Anterior cingulate cortex (tissue), 58 donors: ENCODE data around the gene TYRO3.
"Not testable (repeated sequence)": the region's sequence is repeated elsewhere in the genome, so short reads cannot be mapped to it uniquely, and the experiment has no call there.

Experiments used
- DNase-seq, 58 donors: peaks; one replicate each; lab custom pipeline; 2025; lab: John Stamatoyannopoulos, UW

The TYRO3 gene

DNA sequence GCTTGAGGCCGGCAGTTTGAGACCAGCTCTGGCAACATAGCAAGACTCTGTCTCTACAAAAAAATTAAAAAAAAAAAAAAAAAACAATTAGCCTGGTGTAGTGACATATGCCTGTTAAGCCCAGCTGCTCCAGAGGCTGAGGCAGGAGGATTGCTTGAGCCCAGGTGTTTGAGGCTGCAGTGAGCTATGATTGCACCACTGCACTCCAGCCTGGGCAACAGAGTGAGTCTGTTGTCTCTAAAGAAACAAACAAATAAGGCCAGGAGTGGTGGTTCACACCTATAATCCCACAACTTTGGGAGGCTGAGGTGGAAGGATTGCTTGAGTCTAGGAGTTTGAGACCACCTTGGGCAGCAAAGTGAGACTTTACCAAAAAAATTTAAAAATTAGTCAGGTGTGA is 10.2 kb downstream of the TYRO3 start:
- DNase-seq = not testable (repeated sequence)

GRCh38 chr15:41570764-41571163 is 11.8 kb downstream of the TYRO3 start:
- DNase-seq = peak in 2 of 58 donors; percentile 19 to 34

- DNase-seq = no peak
Observed at GRCh38 chr15:41571948-41572347, 12.9 kb downstream of the TYRO3 start.

DNA sequence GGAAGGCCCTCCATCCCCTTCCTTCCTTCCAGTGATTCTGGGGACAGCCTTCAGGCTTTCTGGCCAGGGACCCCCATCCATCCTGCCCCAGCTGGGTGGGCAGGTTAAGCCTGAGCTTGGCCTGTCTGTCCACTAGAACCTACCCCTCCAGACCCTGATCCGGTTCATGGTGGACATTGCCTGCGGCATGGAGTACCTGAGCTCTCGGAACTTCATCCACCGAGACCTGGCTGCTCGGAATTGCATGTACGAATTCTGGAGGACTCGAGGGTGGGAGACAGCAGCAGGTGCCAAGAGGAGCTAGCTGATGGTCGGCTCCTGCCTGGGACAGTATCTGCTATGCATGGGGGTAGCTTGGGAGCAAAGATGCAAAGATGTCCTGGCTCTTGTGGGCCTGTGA is 13.9 kb downstream of the TYRO3 start:
- no peak for DNase-seq

DNA sequence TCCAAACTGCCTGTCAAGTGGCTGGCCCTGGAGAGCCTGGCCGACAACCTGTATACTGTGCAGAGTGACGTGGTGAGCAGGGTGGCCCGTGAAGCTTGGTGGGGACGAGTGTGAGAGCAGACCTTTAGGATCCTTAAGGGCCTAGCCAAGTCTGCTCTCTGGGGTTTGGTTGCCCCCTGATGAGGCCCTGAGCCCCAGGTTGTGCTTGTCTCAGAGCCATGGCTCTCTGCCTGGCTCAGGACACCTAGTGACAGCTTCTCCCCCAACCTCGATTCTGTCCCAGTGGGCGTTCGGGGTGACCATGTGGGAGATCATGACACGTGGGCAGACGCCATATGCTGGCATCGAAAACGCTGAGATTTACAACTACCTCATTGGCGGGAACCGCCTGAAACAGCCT is 14.4 kb downstream of the TYRO3 start:
- DNase-seq = no peak

- DNase-seq = no peak
Observed at GRCh38 chr15:41574158-41574557, 15.1 kb downstream of the TYRO3 start.

DNA sequence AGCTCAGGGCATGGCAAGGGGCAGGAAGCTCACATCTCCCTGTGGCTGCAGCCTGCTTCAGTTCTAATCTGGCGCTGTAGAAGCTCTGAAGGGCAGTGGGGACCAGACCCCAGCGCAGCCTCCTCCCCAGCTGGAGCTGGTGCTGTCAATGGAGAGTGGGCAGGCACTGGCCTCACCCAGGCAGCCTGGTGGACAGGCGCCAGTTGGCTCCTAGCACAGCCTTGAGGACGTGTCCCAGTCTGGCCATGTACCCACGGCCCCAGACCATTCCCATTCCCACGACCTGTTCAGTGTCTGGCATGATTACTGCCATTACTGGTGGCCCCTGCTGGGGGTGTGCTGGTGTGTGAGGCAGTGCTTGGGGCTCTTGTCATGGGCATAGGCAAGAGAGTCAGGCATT is 16.3 kb downstream of the TYRO3 start:
- peak in 2 of 58 donors; percentile 10 to 17 for DNase-seq

GRCh38 chr15:41577863-41578735 is 19.1 kb downstream of the TYRO3 start:
- DNase-seq = peak in 48 of 58 donors; percentile 15 to 75 (median 46)

- DNase-seq = peak in 1 of 58 donors; percentile 33
Observed at GRCh38 chr15:41578736-41579383, 19.8 kb downstream of the TYRO3 start.

DNA sequence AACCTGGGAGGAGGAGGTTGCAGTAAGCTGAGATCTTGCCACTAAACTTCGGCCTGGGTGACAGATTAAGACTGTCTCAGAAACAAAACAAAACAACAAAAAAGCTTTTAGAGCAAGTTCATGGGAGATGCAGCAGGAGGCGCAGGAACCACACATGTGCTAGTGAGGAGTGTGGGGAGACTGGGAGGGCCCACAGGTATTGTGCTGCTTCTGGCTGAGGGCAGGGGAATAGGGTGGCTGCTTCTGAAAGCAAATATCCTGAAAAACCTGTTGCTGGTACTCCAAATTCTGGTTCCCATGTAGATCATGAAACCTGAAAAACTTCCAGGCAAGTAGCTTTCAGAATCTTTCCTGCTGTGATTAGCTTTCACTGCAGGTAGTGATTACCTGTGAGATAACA is 22.1 kb downstream of the TYRO3 start:
- no peak for DNase-seq

DNA sequence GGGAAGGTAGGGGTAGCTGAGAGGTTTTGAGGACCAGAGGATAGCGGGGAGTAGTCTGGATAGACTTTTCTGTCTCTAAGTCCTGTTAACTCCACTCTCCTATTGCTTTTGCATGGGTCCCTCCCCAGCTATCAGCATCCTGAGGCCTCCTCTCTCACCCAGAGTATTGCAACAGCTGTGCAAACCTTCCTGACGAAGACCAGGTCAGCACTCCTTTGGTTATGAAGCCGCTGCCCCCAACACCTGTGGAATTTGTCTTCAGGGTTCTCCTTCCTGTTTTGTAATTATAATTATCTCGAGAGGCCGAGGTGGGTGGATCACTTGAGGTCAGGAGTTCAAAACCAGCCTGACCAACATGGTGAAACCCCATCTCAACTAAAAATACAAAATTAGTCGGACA is 24.8 kb downstream of the TYRO3 start:
- no peak for DNase-seq

DNA sequence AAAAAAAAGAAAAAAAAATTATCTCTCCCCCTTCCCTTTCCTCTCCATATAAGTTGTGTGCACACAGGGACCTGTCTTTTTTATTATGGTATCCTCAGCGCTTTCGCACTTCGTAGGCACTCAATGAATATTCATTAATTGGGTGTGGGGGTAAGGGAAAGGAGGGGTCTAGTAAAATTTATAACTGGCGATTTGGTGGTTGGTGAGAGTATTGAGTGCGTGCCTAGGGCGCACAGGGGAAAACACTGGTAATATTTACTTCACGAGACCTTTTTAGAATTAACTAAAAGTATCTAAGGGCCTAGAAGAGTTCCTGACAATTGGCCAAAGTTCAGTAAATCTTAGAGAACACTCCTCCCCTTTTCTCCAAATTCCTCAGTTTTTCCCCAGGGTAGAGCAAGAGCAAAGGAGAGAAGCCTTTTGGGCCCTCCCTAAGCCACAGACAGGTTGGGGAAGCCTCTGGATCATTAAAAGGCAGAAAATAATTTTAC is 25.7 kb downstream of the TYRO3 start:
- DNase-seq = no peak

DNA sequence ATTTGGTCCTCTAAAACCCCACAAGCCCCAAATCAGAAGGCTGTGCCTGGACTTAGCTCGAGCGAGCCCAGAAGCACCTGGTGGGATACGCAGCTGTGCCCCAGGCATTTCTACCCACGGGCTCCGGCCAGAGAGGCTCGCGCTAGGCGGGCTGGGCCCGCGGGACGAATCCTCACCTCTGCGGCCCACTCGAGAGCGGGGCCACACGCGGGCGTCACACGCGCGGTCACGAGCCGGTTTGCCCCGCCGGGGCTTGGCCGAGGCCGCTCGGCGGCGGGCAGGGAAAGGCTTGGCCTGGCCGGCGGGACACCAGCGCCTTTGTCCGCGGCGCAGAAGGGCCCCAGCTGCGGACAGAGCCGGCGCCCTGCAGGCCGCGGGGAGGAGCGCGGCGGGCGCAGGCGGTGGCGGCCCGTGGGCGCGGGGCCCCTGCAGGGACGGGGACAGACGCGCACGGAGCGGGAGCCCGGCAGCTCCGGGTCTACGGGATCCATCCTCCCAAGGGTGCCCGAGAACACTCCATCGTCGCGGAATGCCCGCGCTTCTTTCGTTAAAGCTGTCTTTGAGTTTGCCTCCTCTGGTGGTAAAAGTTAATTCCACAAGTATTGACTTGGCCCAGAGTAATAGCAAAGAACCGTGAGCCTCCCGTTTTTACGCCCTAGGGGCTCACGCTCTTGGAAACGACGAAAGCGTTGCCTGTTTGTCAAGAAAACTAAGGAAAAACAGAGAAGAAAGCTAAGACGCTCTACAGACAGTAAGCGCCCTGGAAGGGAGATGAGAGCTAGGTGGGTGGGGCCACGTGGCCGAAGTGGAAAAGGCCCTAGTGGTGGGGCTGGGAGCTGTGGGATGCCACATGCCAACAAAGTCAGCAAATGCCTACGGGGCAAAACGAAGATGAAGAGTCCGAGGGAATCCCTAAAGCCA is 26.4 kb downstream of the TYRO3 start:
- peak in 41 of 58 donors; percentile 8 to 75 (median 54) for DNase-seq

GRCh38 chr15:41586531-41587282 is 27.7 kb downstream of the TYRO3 start:
- not testable (repeated sequence) for DNase-seq

DNA sequence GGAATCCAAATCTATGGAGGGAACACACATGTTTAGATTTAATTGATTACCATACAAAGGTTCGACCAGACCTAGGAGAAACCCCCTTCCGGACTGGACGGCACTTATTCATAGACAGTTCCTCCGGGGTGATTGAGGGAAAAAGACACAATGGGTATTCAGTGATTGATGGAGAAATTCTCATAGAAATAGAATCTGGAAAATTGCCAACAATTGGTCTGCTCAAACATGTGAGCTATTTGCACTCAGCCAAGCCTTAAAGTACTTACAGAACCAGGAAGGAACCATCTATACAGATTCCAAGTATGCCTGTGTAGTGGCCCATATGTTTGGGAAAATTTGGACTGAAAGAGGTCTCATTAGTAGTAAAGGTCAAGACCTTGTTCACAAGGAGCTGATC is 30.0 kb downstream of the TYRO3 start:
- not testable (repeated sequence) for DNase-seq

GRCh38 chr15:41589571-41589970 is 30.6 kb downstream of the TYRO3 start:
- DNase-seq = not testable (repeated sequence)

- not testable (repeated sequence) for DNase-seq
Observed at GRCh38 chr15:41591217-41591616, 32.2 kb downstream of the TYRO3 start.

DNA sequence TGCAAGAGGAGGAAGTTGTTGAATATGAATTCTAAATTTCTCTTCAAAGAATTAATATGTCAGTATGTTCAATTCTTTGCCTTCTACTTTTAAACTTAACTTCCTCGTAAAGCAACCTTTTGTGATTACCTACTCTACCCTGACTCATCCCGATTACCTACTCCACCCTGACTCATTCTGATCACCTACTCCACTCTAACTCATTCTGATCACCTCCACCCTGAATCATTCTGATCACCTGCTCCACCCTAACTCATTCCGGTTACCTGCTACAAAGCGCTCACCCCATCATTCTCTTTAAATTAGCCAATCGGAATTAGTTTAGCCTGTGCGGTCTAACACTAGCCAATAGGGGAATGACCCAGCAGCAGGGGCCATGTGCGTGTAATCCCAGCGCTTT is 33.7 kb downstream of the TYRO3 start:
- DNase-seq = peak in 1 of 58 donors; percentile 8

DNA sequence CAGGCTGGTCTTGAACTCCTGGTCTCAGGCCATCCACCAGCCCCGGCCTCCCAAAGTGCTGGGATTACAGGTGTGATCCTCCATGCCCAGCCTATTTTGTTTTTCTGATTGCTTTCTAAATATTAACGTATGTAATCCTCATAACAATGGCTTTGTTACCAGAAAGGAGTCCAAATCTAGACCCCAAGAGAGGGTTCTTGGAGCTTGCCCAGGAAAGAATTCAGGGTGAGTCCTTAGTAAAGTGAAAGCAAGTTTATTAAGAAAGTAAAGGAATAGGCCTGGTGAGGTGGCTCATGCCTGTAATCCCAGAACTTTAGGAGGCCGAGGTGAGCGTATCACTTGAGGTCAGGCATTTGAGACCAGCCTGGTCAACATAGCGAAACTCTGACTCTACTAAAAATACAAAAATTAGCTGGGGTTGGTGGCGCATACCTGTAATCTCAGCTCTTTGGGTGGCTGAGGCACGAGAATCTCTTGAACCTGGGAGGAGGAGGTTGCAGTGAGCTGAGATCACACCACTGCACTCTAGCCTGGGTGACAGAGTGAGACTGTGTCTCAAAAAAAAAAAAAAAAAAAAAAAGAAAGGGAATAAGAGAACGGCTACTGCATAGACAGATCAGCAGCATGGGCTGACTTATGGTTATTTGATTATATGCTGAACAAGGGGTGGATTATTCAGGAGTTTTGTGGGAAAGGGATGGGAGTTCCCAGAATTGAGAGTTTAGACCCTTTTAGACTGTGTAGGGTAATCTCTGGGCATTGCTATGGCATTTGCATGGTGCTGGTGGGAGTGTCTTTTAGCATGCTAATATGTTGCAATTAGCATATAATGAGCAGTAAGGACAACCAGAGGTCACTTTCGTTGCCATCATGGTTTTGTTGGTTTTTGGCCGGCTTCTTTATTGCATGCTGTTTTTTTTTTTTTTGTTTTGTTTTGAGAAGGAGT is 36.1 kb downstream of the TYRO3 start:
- DNase-seq = no peak
